Activated naive CD8-positive, alpha-beta T cell treated with anti-CD3 and anti-CD28 coated beads for 36 hours (primary cell): Measurements from ENCODE around the gene LCN9. TPM values are rescaled to one million over a fixed set of nuclear protein-coding genes. Genes with fewer than 3 reads are reported as not detected.

Experiments used
- DNase-seq: peaks from one replicate; pipeline ENCODE4 v3.0.0; 2021
- H3K27ac Mint-ChIP-seq: one replicate; pipeline ENCODE4 v1.8.0; 2022; ENCODE audit warnings: mild to moderate bottlenecking, moderate library complexity, mixed read lengths
- H3K27me3 Mint-ChIP-seq: one replicate; pipeline ENCODE4 v1.8.0; 2022; ENCODE audit warnings: mild to moderate bottlenecking, mixed read lengths
- H3K36me3 Mint-ChIP-seq: one replicate; pipeline ENCODE4 v1.8.0; 2021; ENCODE audit warnings: mild to moderate bottlenecking, mixed read lengths
- H3K4me1 Mint-ChIP-seq: one replicate; pipeline ENCODE4 v1.8.0; 2021; ENCODE audit warnings: mixed read lengths
- H3K4me3 Mint-ChIP-seq: one replicate; pipeline ENCODE4 v1.8.0; 2022; ENCODE audit warnings: mild to moderate bottlenecking, moderate library complexity, mixed read lengths
- H3K9me3 Mint-ChIP-seq: one replicate; pipeline ENCODE4 v1.8.0; 2022; ENCODE audit warnings: mixed read lengths
- total RNA-seq, 2 experiments: library from RNA; stranded (reverse); gene quantifications; one replicate each; pipeline ENCODE4 v1.2.3, GENCODE V29; 2021

The LCN9 gene
- total RNA-seq, 2 experiments from 2014 or later: not detected

GRCh38 chr9:135708164-135708563, 45.1 kb downstream of the LCN9 start:
- DNase-seq: no peak
- Mint-ChIP-seq H3K4me3 (no peak overlapping the region), H3K36me3 (no peaks in the 10 kb centered on the region), H3K9me3 (no peaks in the 10 kb centered on the region), H3K27ac (no peak overlapping the region), H3K27me3 (peaks cover 18% of the 10 kb centered on the region), H3K4me1 (no peaks in the 10 kb centered on the region)

GRCh38 chr9:135711391-135711790, 48.3 kb downstream of the LCN9 start:
- Mint-ChIP-seq H3K9me3 (no peaks in the 10 kb centered on the region), H3K27me3 (peaks cover 28% of the 10 kb centered on the region), H3K4me1 (no peaks in the 10 kb centered on the region), H3K27ac (no peak overlapping the region), H3K36me3 (no peaks in the 10 kb centered on the region), H3K4me3 (no peak overlapping the region)
- DNase-seq: no peak

GRCh38 chr9:135711881-135712280, 48.8 kb downstream of the LCN9 start:
- H3K36me3 Mint-ChIP-seq: no peaks in the 10 kb centered on the region
- H3K27me3 Mint-ChIP-seq: peaks cover 32% of the 10 kb centered on the region
- no peak overlapping the region for H3K4me3 Mint-ChIP-seq
- H3K9me3 Mint-ChIP-seq: no peaks in the 10 kb centered on the region
- DNase-seq: no peak
- no peak overlapping the region for H3K27ac Mint-ChIP-seq
- no peaks in the 10 kb centered on the region for H3K4me1 Mint-ChIP-seq

- Mint-ChIP-seq H3K4me1 (no peaks in the 10 kb centered on the region), H3K27me3 (peaks cover 37% of the 10 kb centered on the region), H3K36me3 (no peaks in the 10 kb centered on the region), H3K27ac (no peak overlapping the region), H3K9me3 (no peaks in the 10 kb centered on the region), H3K4me3 (no peak overlapping the region)
- no peak for DNase-seq
These were observed 49.6 kb downstream of the LCN9 start for GRCh38 chr9:135712613-135713295.

GRCh38 chr9:135714242-135715055, 51.3 kb downstream of the LCN9 start:
- Mint-ChIP-seq H3K4me3 (no peak overlapping the region), H3K27ac (no peak overlapping the region), H3K9me3 (no peaks in the 10 kb centered on the region), H3K27me3 (peaks cover 37% of the 10 kb centered on the region), H3K4me1 (no peaks in the 10 kb centered on the region), H3K36me3 (no peaks in the 10 kb centered on the region)
- DNase-seq: no peak

GRCh38 chr9:135715056-135715595, 52.0 kb downstream of the LCN9 start:
- Mint-ChIP-seq H3K36me3 (no peaks in the 10 kb centered on the region), H3K4me3 (no peak overlapping the region), H3K27ac (no peak overlapping the region), H3K4me1 (no peaks in the 10 kb centered on the region), H3K9me3 (no peaks in the 10 kb centered on the region), H3K27me3 (peaks cover 37% of the 10 kb centered on the region)
- no peak for DNase-seq

GRCh38 chr9:135716045-135716444, 52.9 kb downstream of the LCN9 start:
- Mint-ChIP-seq H3K9me3 (no peaks in the 10 kb centered on the region), H3K4me3 (no peak overlapping the region), H3K27ac (no peak overlapping the region), H3K4me1 (no peaks in the 10 kb centered on the region), H3K36me3 (no peaks in the 10 kb centered on the region), H3K27me3 (peaks cover 37% of the 10 kb centered on the region)
- DNase-seq: no peak

Other genes with a start within 250 kb of the LCN9 start
- gene PPP1R26, start 183.5 kb upstream of the LCN9 start, total RNA-seq: under 1 TPM; 0.20 to 0.27 TPM
- 10 to 100 TPM; 74.0 to 78.8 TPM for gene MRPS2, start 162.6 kb upstream of the LCN9 start, total RNA-seq
- gene LCN1, start 141.9 kb upstream of the LCN9 start, total RNA-seq: not detected
- not detected for gene OBP2A, start 117.2 kb upstream of the LCN9 start, total RNA-seq
- gene PAEP, start 101.6 kb upstream of the LCN9 start, total RNA-seq: not detected
- not detected for gene GLT6D1, start 23.8 kb upstream of the LCN9 start, total RNA-seq
- gene SOHLH1, start 36.2 kb downstream of the LCN9 start, total RNA-seq: not detected
- gene KCNT1, start 38.9 kb downstream of the LCN9 start, total RNA-seq: not detected
- 10 to 100 TPM; 19.9 to 21.8 TPM for gene CAMSAP1, start 244.2 kb downstream of the LCN9 start, total RNA-seq